Suppressor macrophage (primary cell): ENCODE measurements around the gene RET.

Source experiments
- DNase-seq, 4 experiments: peaks; one replicate each; pipeline ENCODE4 v3.0.0-alpha.2; 2020 to 2022

Gene RET

GRCh38 chr10:43172645-43173044, 95.8 kb downstream of the RET start:
- no peak for DNase-seq

GRCh38 chr10:43173120-43173519, 96.3 kb downstream of the RET start:
- no peak for DNase-seq

DNA sequence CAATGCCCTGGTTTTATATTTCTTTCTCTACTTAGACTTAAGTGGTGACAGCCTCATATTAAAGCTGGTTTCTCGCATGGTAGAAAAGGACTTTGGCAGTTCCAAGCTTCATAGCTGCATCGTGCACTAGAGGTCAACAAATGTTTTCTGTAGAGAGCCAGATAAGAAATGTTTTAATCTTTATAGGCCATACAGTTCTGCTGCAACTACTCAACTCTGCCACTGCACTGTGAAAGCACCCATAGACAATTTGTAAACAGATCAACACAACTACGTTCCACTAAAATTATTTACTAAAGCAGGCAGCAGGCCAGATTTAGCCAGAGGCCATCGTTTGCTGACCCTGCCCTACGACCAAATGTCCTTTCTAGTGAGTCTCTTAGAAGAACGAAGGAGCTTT, 98.1 kb downstream of the RET start:
- no peak for DNase-seq

- no peak for DNase-seq
Observed at GRCh38 chr10:43176271-43176670, 99.4 kb downstream of the RET start.

GRCh38 chr10:43177595-43177994, 100.7 kb downstream of the RET start:
- peak in 2 of 4 experiments; percentile 36 to 46 for DNase-seq
